ENCODE measurements around the gene TRIP12. TPM values are rescaled to one million over a fixed set of nuclear protein-coding genes. Genes with fewer than 3 reads are reported as not detected.
A peak's percentile ranks its signal among the peaks of the same experiment; 100 is the strongest.

The TRIP12 gene
- total and polyA plus RNA-seq, 2 of the 4 experiments (the other 2 are of a cell fraction): 51.6 to 209 TPM

- Histone ChIP-seq H2AK9ac (replicated peaks; ENCODE audit: low read depth, low read length, poor library complexity) (no peak overlapping the region), H3K23ac (ENCODE audit: low read depth, low read length) (no peak overlapping the region), H3K56ac (ENCODE audit: extremely low read depth, insufficient read depth, low read length) (no peak overlapping the region), H3K14ac (replicated peaks; ENCODE audit: low read depth, low read length) (no peak overlapping the region), H3K4me2 (ENCODE audit: low read depth, low read length) (no peak overlapping the region), H2BK120ac (ENCODE audit: low read depth, low read length) (no peak overlapping the region), H3K18ac (ENCODE audit: low read depth, low read length) (no peak overlapping the region), H2BK15ac (ENCODE audit: low read depth, low read length) (no peak overlapping the region), H3K27ac (ENCODE audit: insufficient read depth, low read length) (no peak overlapping the region), H3K9me3 (ENCODE audit: control insufficient read depth, insufficient read depth, low read length) (no peaks in the 10 kb centered on the region), H4K5ac (ENCODE audit: low read depth, low read length) (no peak overlapping the region), H3K9ac (ENCODE audit: low read depth, low read length) (no peak overlapping the region), H3K4ac (ENCODE audit: low read depth, low read length) (no peak overlapping the region), H3K27me3 (ENCODE audit: control insufficient read depth, insufficient read depth, low read length) (peaks cover 33% of the 10 kb centered on the region), H4K8ac (ENCODE audit: low read depth in 2 of 2, low read length in 2 of 2) (no peak overlapping the region), H4K20me1 (ENCODE audit: insufficient read depth, low read length) (no peaks in the 10 kb centered on the region), H2AK5ac (ENCODE audit: low read depth, low read length) (no peak overlapping the region), H3K36me3 (ENCODE audit: control insufficient read depth, insufficient read depth, low read length) (no peaks in the 10 kb centered on the region), H2AFZ (replicated peaks; ENCODE audit: low read length, poor library complexity) (no peak overlapping the region), H2BK20ac (ENCODE audit: low read depth, low read length) (no peak overlapping the region), H3K79me1 (ENCODE audit: low read depth in 1 of 2, low read length in 2 of 2) (no peaks in the 10 kb centered on the region), H3K4me3 (ENCODE audit: insufficient read depth, low read depth, low read length) (no peak overlapping the region), H4K91ac (ENCODE audit: insufficient read depth, low read depth, low read length) (no peak overlapping the region), H2BK5ac (ENCODE audit: low read depth, low read length, poor library complexity, severe bottlenecking) (no peak overlapping the region), H3K9me1 (ENCODE audit: insufficient read depth, low read length) (no peaks in the 10 kb centered on the region; the same call in 1 of the 2 replicates), H3K4me1 (ENCODE audit: control insufficient read depth, insufficient read depth, low read length) (peaks cover 2% of the 10 kb centered on the region; the same call in 1 of the 2 replicates)
- intact Hi-C loops (cut with micrococcal nuclease): loop anchor here (5.0 kb wide), 1 partner anchor 284 kb away; no protein-coding TSS in a partner anchor
- TF ChIP-seq RCOR1 (IDR thresholded peaks at IDR 0.05; ENCODE audit: insufficient replicate concordance, low read length) (no peak), MXI1 (IDR thresholded peaks at IDR 0.05; ENCODE audit: borderline replicate concordance, low read depth, low read length) (no peak), BHLHE40 (IDR thresholded peaks at IDR 0.05; ENCODE audit: low read depth, low read length) (no peak), RAD21 (IDR thresholded peaks at IDR 0.05; ENCODE audit: low read length) (peak; percentile 9; the same call in 1 of the 2 replicates), CTCF (conservative IDR thresholded peaks at IDR 0.05; ENCODE audit: low read depth, low read length) (0 out of 2 replicates have a peak, but pooled peaks have one; percentile 13)
- CTCF ChIA-PET: no interaction called here
- POLR2A ChIA-PET (ENCODE audit: unreplicated experiment): no interaction called here
- in situ Hi-C loops (cut with MboI; ENCODE audit: low sequenced_read_pairs): no loop called here
- WGBS, 2 experiments (ENCODE audit: extremely low coverage in 2 of 2, insufficient read length in 1 of 2): no CpG with 5 or more reads among the region's 4 CpGs
- no TSS peak for BruUV-seq (replicated peaks)
- DNase-seq (no peak), ATAC-seq (ENCODE audit: low read depth) (no peak)
- dilution Hi-C loops (cut with HindIII; ENCODE audit: low sequenced_read_pairs, unreplicated experiment): no loop called here
Measured at GRCh38 chr2:229715895-229716507, 205.8 kb downstream of the TRIP12 start.
